GM12878 (cell line): ENCODE measurements around the gene VSTM2B. TPM values are rescaled to one million over a fixed set of nuclear protein-coding genes. Genes with fewer than 3 reads are reported as not detected.

Experiments
- ATAC-seq: fragments of 200-7000 bp; cut with Tn5 transposase; 3 replicates; pipeline ENCODE4 v1.9.1; 2020; ENCODE audit warnings: mild to moderate bottlenecking, moderate library complexity
- BruUV-seq: library from RNA; stranded (reverse); fragments of 400-500 nt; replicated peaks from 2 replicates; lab custom pipeline; 2021; lab: Mats Ljungman, UMichigan
- CTCF ChIA-PET: fragments of 300-600 bp; sonication (Branson Sonifier 250); formaldehyde crosslinking; extraction: SDS; loops from one replicate; lab custom pipeline; 2021; ENCODE audit warnings: inconsistent platforms; lab: Yijun Ruan, JAX
- POLR2A ChIA-PET: fragments of 350-600 bp; formaldehyde crosslinking; extraction: SDS; loops from one replicate; lab custom pipeline; 2021; ENCODE audit warnings: inconsistent platforms; lab: Charles Lee
- RAD21 ChIA-PET: fragments of 300-600 bp; sonication (Branson Sonifier 250); formaldehyde crosslinking; loops from one replicate; lab custom pipeline; 2023; ENCODE audit warnings: antibody characterized with exemption; ENCODE audit not compliant: unreplicated experiment; lab: Charles Lee
- SMC1A ChIA-PET: fragments of 300-600 bp; sonication (Branson Sonifier 250); formaldehyde crosslinking; loops from one replicate; lab custom pipeline; 2023; ENCODE audit not compliant: unreplicated experiment, uncharacterized antibody; lab: Charles Lee
- DNase-seq: peaks from one replicate; pipeline ENCODE4 v3.0.0-alpha.2; 2011; ENCODE audit warnings: low read depth, low spot score
- FAIRE-seq: peaks from 3 replicates; lab custom pipeline; 2011; peaks lifted over from hg19 to GRCh38; lab: Jason Lieb, UNC
- H2AFZ ChIP-seq: 2 replicates; pipeline ENCODE4 v1.6.0; 2011; ENCODE audit warnings: low read depth, low read length, control low read depth; ENCODE audit not compliant: control insufficient read depth
- H3K27ac ChIP-seq: 2 replicates; pipeline ENCODE4 v1.5.1; 2011; ENCODE audit warnings: control low read depth; ENCODE audit not compliant: control insufficient read depth, insufficient read depth
- H3K27me3 ChIP-seq, 2 experiments: replicated peaks in 1 of 2; 2 replicates each; pipeline versions ENCODE4 v1.6.0 to v1.6.1; 2011; ENCODE audit warnings: low read length in 1 of 2; ENCODE audit not compliant: control insufficient read depth in 2 of 2, insufficient read depth in 2 of 2
- H3K36me3 ChIP-seq, 2 experiments: 2 replicates each; pipeline ENCODE4 v1.5.1; 2011; ENCODE audit warnings: low read length in 1 of 2; ENCODE audit not compliant: control insufficient read depth in 2 of 2, insufficient read depth in 2 of 2
- H3K4me1 ChIP-seq: 2 replicates; pipeline ENCODE4 v1.6.1; 2011; ENCODE audit warnings: mild to moderate bottlenecking, low read length, moderate library complexity, mixed read lengths; ENCODE audit not compliant: control insufficient read depth, insufficient read depth
- H3K4me2 ChIP-seq: 2 replicates; pipeline ENCODE4 v1.6.0; 2011; ENCODE audit warnings: control low read depth; ENCODE audit not compliant: control insufficient read depth, insufficient read depth
- H3K4me3 ChIP-seq: fragments of 200-600 bp; sonication (generic); 2 replicates; pipeline ENCODE4 v1.5.1; 2016
- H3K79me2 ChIP-seq: 2 replicates; pipeline ENCODE4 v1.6.0; 2011; ENCODE audit warnings: low read length; ENCODE audit not compliant: control insufficient read depth, insufficient read depth
- H3K9ac ChIP-seq: 2 replicates; pipeline ENCODE4 v1.8.0; 2011; ENCODE audit warnings: low read length, control low read depth, mixed read lengths; ENCODE audit not compliant: control insufficient read depth, insufficient read depth
- H3K9me3 ChIP-seq: replicated peaks from 3 replicates; pipeline ENCODE4 v1.5.1; 2011; ENCODE audit warnings: mild to moderate bottlenecking, low read length; ENCODE audit not compliant: control insufficient read depth, insufficient read depth
- H4K20me1 ChIP-seq: 2 replicates; pipeline ENCODE4 v1.6.0; 2011; ENCODE audit not compliant: control insufficient read depth, insufficient read depth
- ASH2L ChIP-seq: fragments of 300-600, 200-600 bp; sonication (generic); IDR thresholded peaks from 2 replicates; pipeline ENCODE4 v1.6.1; 2017; ENCODE audit warnings: low read depth, mild to moderate bottlenecking, borderline replicate concordance
- BACH1 ChIP-seq: fragments of 450-650 bp; IDR thresholded peaks from 2 replicates; pipeline ENCODE4 v1.6.1; 2017; ENCODE audit warnings: mild to moderate bottlenecking, borderline replicate concordance
- CEBPB ChIP-seq, 2 experiments: fragments of 150-350 bp in 1 of 2; IDR thresholded peaks; 2 replicates each; pipeline ENCODE4 v1.6.1; 2012 to 2014; ENCODE audit warnings: low read depth in 2 of 2, low read length in 2 of 2, borderline replicate concordance in 1 of 2, inconsistent platforms in 1 of 2
- CHD2 ChIP-seq: IDR thresholded peaks from 2 replicates; pipeline ENCODE4 v1.6.1; 2011; ENCODE audit warnings: low read depth, low read length, improper control_type of control experiment, borderline replicate concordance
- EP300 ChIP-seq, 2 experiments: fragments of 150-350 bp in 1 of 2; IDR thresholded peaks; 2 replicates each; pipeline ENCODE4 v1.6.1; 2011 to 2012; ENCODE audit warnings: low read depth in 2 of 2, low read length in 2 of 2, borderline replicate concordance in 1 of 2, improper control_type of control experiment in 1 of 2, inconsistent platforms in 1 of 2; ENCODE audit not compliant: control insufficient read depth in 1 of 2
- IRF5 ChIP-seq: fragments of 450-650 bp; IDR thresholded peaks from 2 replicates; pipeline ENCODE4 v1.6.1; 2017; ENCODE audit warnings: borderline replicate concordance
- JUND ChIP-seq: IDR thresholded peaks from 2 replicates; pipeline ENCODE4 v1.6.1; 2012; ENCODE audit warnings: low read depth, mild to moderate bottlenecking, low read length, improper control_type of control experiment, moderate library complexity
- KLF5 ChIP-seq: fragments of 450-650 bp; IDR thresholded peaks from 2 replicates; pipeline ENCODE4 v1.6.1; 2014; ENCODE audit warnings: mild to moderate bottlenecking; ENCODE audit not compliant: partially characterized antibody
- NR2F1 ChIP-seq: fragments of 450-650 bp; conservative IDR thresholded peaks from 2 replicates; pipeline ENCODE4 v1.6.1; 2017; ENCODE audit warnings: mild to moderate bottlenecking
- PAX8 ChIP-seq: fragments of 450-650 bp; IDR thresholded peaks from 2 replicates; pipeline ENCODE4 v1.6.1; 2017; ENCODE audit warnings: mild to moderate bottlenecking, moderate library complexity
- POLR2AphosphoS2 ChIP-seq: IDR thresholded peaks from 2 replicates; pipeline ENCODE4 v1.6.1; 2011; ENCODE audit warnings: low read depth, mild to moderate bottlenecking, low read length, improper control_type of control experiment, moderate library complexity
- RELB ChIP-seq: fragments of 450-650 bp; IDR thresholded peaks from 2 replicates; pipeline ENCODE4 v1.6.1; 2017; ENCODE audit warnings: low read depth, mild to moderate bottlenecking, moderate library complexity
- SKIL ChIP-seq: fragments of 450-650 bp; IDR thresholded peaks from 2 replicates; pipeline ENCODE4 v1.6.1; 2017; ENCODE audit warnings: mild to moderate bottlenecking, low read depth, inconsistent platforms; ENCODE audit not compliant: poor library complexity, severe bottlenecking
- WRNIP1 ChIP-seq: IDR thresholded peaks from 2 replicates; pipeline ENCODE4 v1.6.1; 2011; ENCODE audit warnings: low read depth, low read length, improper control_type of control experiment, borderline replicate concordance
- WGBS: methylation state at CpG from one replicate; pipeline ENCODE4 v1.1.6; 2016; ENCODE audit warnings: low lambda C conversion rate; ENCODE audit not compliant: insufficient replicate concordance, insufficient coverage; ENCODE audit errors: missing lambda C conversion rate; 5-methylcytosine and 5-hydroxymethylcytosine counted together
- in situ Hi-C: fragments of 300-500 bp; cut with MboI; formaldehyde crosslinking; loops from 9 replicates; pipeline ENCODE4 v1.14.3; 2018; ENCODE audit warnings: mixed read lengths
- intact Hi-C: fragments of 100-400 bp; cut with micrococcal nuclease; formaldehyde crosslinking; loops from one replicate; pipeline ENCODE4 v1.14.2; 2022; ENCODE audit not compliant: unreplicated experiment
- polyA plus RNA-seq, 11 experiments: library from polyadenylated mRNA; depleted of rRNA in 4 of 11; unstranded in 6 of 11; stranded (reverse) in 5 of 11; fragments of >200 nt; fragmentation: Nextera tagmentation in 4 of 11; fragmentation: Illumina TruSeq in 1 of 11; extraction: Ambion mirVana in 4 of 11; extraction: Trizol in 1 of 11; gene quantifications; 1 replicate in 1 of 11; 2 replicates in 10 of 11; pipeline versions ENCODE4 v1.2.1 to v1.2.3, GENCODE V29; 2011 to 2016; ENCODE audit warnings: inconsistent platforms in 2 of 11, missing spikeins in 2 of 11, low read depth in 1 of 11
- total RNA-seq, 4 experiments: library from RNA; depleted of rRNA in 3 of 4; stranded (reverse); fragments of >200 nt in 3 of 4; fragmentation: Illumina TruSeq in 1 of 4; extraction: Trizol in 1 of 4; gene quantifications; 2 replicates each; pipeline versions ENCODE4 v1.2.1 to v1.2.3, GENCODE V29; 2013 to 2021

Gene VSTM2B
- total and polyA plus RNA-seq, 10 of the 15 experiments (the other 5 are each of a cell fraction or from before 2014, with no cell fraction given): not detected

GRCh38 chr19:29609636-29610035 is 83.8 kb downstream of the VSTM2B start:
- peaks cover 21% of the 10 kb centered on the region for H3K79me2 ChIP-seq
- H3K36me3 ChIP-seq: peaks cover 15 to 24% of the 10 kb centered on the region in 2 experiments
- no peak overlapping the region for H3K9ac ChIP-seq
- no peak overlapping the region for H2AFZ ChIP-seq
- DNase-seq (no peak), ATAC-seq (no peak), FAIRE-seq (no peak)
- H3K4me3 ChIP-seq: no peak overlapping the region
- no peaks in the 10 kb centered on the region for H3K9me3 ChIP-seq
- no peak for TF ChIP-seq NR2F1
- TF ChIP-seq KLF5: no peak
- TF ChIP-seq BACH1: no peak
- TF ChIP-seq SKIL: no peak
- no peak for TF ChIP-seq EP300 (IDR thresholded peaks at IDR 0.05; ENCODE audit: borderline replicate concordance in 1 of 2, control insufficient read depth in 1 of 2, low read depth in 2 of 2, low read length in 2 of 2)
- TF ChIP-seq IRF5: no peak
- TF ChIP-seq CEBPB (IDR thresholded peaks at IDR 0.05; ENCODE audit: borderline replicate concordance in 1 of 2, low read depth in 2 of 2, low read length in 2 of 2): no peak
- TF ChIP-seq CHD2: no peak
- TF ChIP-seq PAX8: no peak
- TF ChIP-seq POLR2AphosphoS2: no peak
- TF ChIP-seq ASH2L: no peak
- no peak for TF ChIP-seq WRNIP1
- TF ChIP-seq JUND: no peak
- TF ChIP-seq RELB: no peak
- no peaks in the 10 kb centered on the region for H3K27me3 ChIP-seq
- no peaks in the 10 kb centered on the region for H4K20me1 ChIP-seq
- ChIA-PET CTCF (interaction anchor here (0.9 to 9.5 kb wide), 13 partner anchors 10 to 121 kb away, joined by 3 to 237 read pairs (median 10); partner anchors contain the start of genes C19orf12 and PLEKHF1), POLR2A (interaction anchor here (0.5 to 2.7 kb wide), 6 partner anchors 55 to 103 kb away, joined by 3 to 10 read pairs (median 4); partner anchors contain the start of gene PLEKHF1), RAD21 (interaction anchor here (0.7 to 3.7 kb wide), 8 partner anchors 9 to 121 kb away, joined by 3 to 61 read pairs (median 6); partner anchors contain the start of genes C19orf12 and PLEKHF1), SMC1A (interaction anchor here (1.0 to 4.4 kb wide), 13 partner anchors 10 to 106 kb away, joined by 3 to 59 read pairs (median 7); partner anchors contain the start of genes C19orf12 and PLEKHF1)
- BruUV-seq: no TSS peak
- no peak overlapping the region for H3K27ac ChIP-seq
- H3K4me1 ChIP-seq: peaks cover 20% of the 10 kb centered on the region
- 87% methylated on average over 11 of the region's 11 CpGs for WGBS
- in situ Hi-C loops: loop anchor here (5.0 to 10.0 kb wide), 4 partner anchors 55 to 397 kb away; partner anchors contain the start of genes C19orf12, PLEKHF1 and UQCRFS1
- intact Hi-C loops: loop anchor here (1.0 to 10.0 kb wide), 4 partner anchors 56 to 235 kb away; partner anchors contain the start of gene PLEKHF1
- H3K4me2 ChIP-seq: no peak overlapping the region
